ENCODE measurements around the gene NR5A1.

DNA sequence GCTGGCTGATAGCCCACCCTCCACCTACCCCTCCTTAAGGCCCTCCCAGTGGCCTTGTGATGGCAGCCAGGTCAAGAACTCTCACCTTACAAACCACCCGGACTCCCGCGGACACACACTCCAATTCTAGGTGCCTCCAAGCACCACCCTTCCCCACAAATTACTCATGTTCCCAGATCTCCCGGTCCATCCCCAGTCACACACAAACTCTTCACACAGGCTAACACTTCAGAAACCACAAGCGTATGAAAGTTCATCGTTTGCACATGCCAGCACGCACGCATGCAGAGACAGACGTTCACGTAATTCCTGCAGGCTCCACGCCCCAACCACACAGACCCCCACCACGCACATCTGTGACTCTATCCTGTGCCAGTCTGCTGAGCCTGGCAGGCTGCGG, 18.0 kb downstream of the NR5A1 start:
- TF ChIP-seq CTCF (IDR thresholded peaks at IDR 0.05 in 2 of 3, conservative IDR thresholded peaks at IDR 0.05 in 1 of 3; ENCODE audit: borderline replicate concordance in 1 of 3, insufficient read depth in 1 of 3, low read depth in 2 of 3, low read length in 2 of 3): no peak
- TF ChIP-seq POLR2A (IDR thresholded peaks at IDR 0.05; ENCODE audit: borderline replicate concordance, extremely low read depth, insufficient read depth, insufficient read length): no peak

Measured in HCT116 (cell line).